Neuronal stem cell (in vitro differentiated cells): ENCODE measurements around the gene SFT2D1.

Experiments used
- DNase-seq: peaks from one replicate; pipeline ENCODE4 v3.0.0-alpha.2; 2013; ENCODE audit warnings: low spot score
- H2AFZ ChIP-seq: one replicate; pipeline ENCODE4 v1.6.1; 2013; ENCODE audit warnings: mild to moderate bottlenecking, low read length, inconsistent platforms
- H2AK5ac ChIP-seq: 2 replicates; pipeline ENCODE4 v1.6.1; 2013; ENCODE audit warnings: low read depth, mild to moderate bottlenecking, inconsistent platforms, low read length, moderate library complexity, mixed read lengths
- H2BK120ac ChIP-seq: 2 replicates; pipeline ENCODE4 v1.6.1; 2013; ENCODE audit warnings: low read depth, mild to moderate bottlenecking, inconsistent platforms, low read length, moderate library complexity, mixed read lengths
- H2BK12ac ChIP-seq: one replicate; pipeline ENCODE4 v1.6.1; 2013; ENCODE audit warnings: low read length, inconsistent platforms
- H2BK15ac ChIP-seq: 2 replicates; pipeline ENCODE4 v1.6.1; 2013; ENCODE audit warnings: mild to moderate bottlenecking, low read length, inconsistent platforms, mixed read lengths
- H2BK5ac ChIP-seq: one replicate; pipeline ENCODE4 v1.6.1; 2013; ENCODE audit warnings: inconsistent platforms, mild to moderate bottlenecking, low read length, moderate library complexity
- H3K14ac ChIP-seq: one replicate; pipeline ENCODE4 v1.6.1; 2013; ENCODE audit warnings: low read length, inconsistent platforms
- H3K18ac ChIP-seq: 2 replicates; pipeline ENCODE4 v1.6.1; 2013; ENCODE audit warnings: low read length, inconsistent platforms
- H3K23ac ChIP-seq: 2 replicates; pipeline ENCODE4 v1.6.1; 2013; ENCODE audit warnings: low read depth, mild to moderate bottlenecking, mixed read lengths, low read length, inconsistent platforms; ENCODE audit not compliant: poor library complexity
- H3K27ac ChIP-seq: replicated peaks from 3 replicates; pipeline ENCODE4 v1.5.1; 2013; ENCODE audit warnings: low read length, inconsistent platforms
- H3K27me3 ChIP-seq, 3 experiments: 2 replicates each; pipeline ENCODE4 v1.6.1; 2013; ENCODE audit warnings: low read length in 3 of 3, mild to moderate bottlenecking in 2 of 3, inconsistent platforms in 1 of 3, low read depth in 1 of 3, mixed read lengths in 1 of 3, moderate library complexity in 1 of 3; ENCODE audit not compliant: control insufficient read depth in 3 of 3, insufficient read depth in 3 of 3
- H3K36me3 ChIP-seq, 2 donors: replicated peaks in 1 of 2; 2 replicates each; pipeline ENCODE4 v1.6.1; 2013; ENCODE audit warnings: low read length in 2 of 2; ENCODE audit not compliant: control insufficient read depth in 2 of 2, insufficient read depth in 2 of 2
- H3K4ac ChIP-seq: 2 replicates; pipeline ENCODE4 v1.6.1; 2013; ENCODE audit warnings: inconsistent platforms, mild to moderate bottlenecking, low read length, moderate library complexity
- H3K4me1 ChIP-seq, 2 donors: 1 replicate in 1 of 2; 2 replicates in 1 of 2; pipeline ENCODE4 v1.6.1; 2013; ENCODE audit warnings: low read length in 2 of 2, low read depth in 1 of 2; ENCODE audit not compliant: control insufficient read depth in 2 of 2, insufficient read depth in 1 of 2
- H3K4me2 ChIP-seq: one replicate; pipeline ENCODE4 v1.6.1; 2013; ENCODE audit warnings: mild to moderate bottlenecking, low read length, inconsistent platforms; ENCODE audit not compliant: insufficient read depth, poor library complexity, severe bottlenecking
- H3K4me3 ChIP-seq, 2 donors: 2 replicates each; pipeline ENCODE4 v1.5.1; 2013; ENCODE audit warnings: low read length in 2 of 2, mild to moderate bottlenecking in 2 of 2, inconsistent platforms in 1 of 2, moderate library complexity in 1 of 2
- H3K79me1 ChIP-seq: one replicate; pipeline ENCODE4 v1.6.1; 2013; ENCODE audit warnings: low read depth, mild to moderate bottlenecking, inconsistent platforms, low read length, moderate library complexity
- H3K9ac ChIP-seq: one replicate; pipeline ENCODE4 v1.6.1; 2013; ENCODE audit warnings: mild to moderate bottlenecking, low read depth, low read length, inconsistent platforms; ENCODE audit not compliant: poor library complexity
- H3K9me3 ChIP-seq, 2 donors: replicated peaks in 1 of 2; 2 replicates each; pipeline versions ENCODE3 to v1.6.1; 2013; ENCODE audit warnings: low read length in 2 of 2, mild to moderate bottlenecking in 2 of 2, inconsistent platforms in 1 of 2, low read depth in 1 of 2, mixed read lengths in 1 of 2, moderate library complexity in 1 of 2; ENCODE audit not compliant: control insufficient read depth in 2 of 2, insufficient read depth in 1 of 2
- H4K8ac ChIP-seq: one replicate; pipeline ENCODE4 v1.6.1; 2013; ENCODE audit warnings: low read depth, mild to moderate bottlenecking, inconsistent platforms, low read length, moderate library complexity
- H4K91ac ChIP-seq: one replicate; pipeline ENCODE4 v1.6.1; 2013; ENCODE audit warnings: low read length, low read depth, mild to moderate bottlenecking, inconsistent platforms; ENCODE audit not compliant: poor library complexity
- WGBS, 2 donors: extraction: QIAGEN DNeasy Blood & Tissue Kit; methylation state at CpG; one replicate each; pipeline ENCODE4 v1.1.7; 2013; ENCODE audit warnings: missing lambda C conversion rate in 2 of 2, mixed read lengths in 1 of 2; ENCODE audit not compliant: insufficient read length in 2 of 2, insufficient replicate concordance in 1 of 2; ENCODE audit errors: extremely low coverage in 2 of 2; 5-methylcytosine and 5-hydroxymethylcytosine counted together

Gene SFT2D1

DNA sequence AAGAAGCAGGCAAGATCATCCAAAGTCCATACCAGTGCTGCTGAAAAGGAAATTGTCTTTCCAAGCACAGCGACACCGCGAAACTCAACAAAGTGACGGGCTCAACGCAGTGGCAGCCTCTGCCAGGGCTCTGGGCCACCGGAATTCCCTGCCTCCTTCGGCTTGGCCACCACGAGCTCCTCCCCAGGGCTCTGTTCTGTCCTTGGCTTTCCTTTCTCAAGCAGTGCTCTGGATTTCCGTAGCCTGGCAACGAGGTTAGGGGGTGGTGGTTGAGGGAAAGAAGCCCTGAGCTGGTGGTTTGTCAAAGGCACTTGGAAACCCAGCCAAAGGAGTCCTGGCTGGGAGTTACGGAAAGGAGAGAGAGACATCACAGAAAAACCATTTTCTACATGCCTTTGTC is 65.3 kb downstream of the SFT2D1 start:
- Histone ChIP-seq H2BK15ac (no peak overlapping the region), H3K23ac (no peak overlapping the region), H2AK5ac (no peak overlapping the region), H3K79me1 (no peaks in the 10 kb centered on the region), H3K14ac (no peak overlapping the region), H3K18ac (no peak overlapping the region), H3K27ac (no peak overlapping the region), H3K4me1 (peaks cover 0 to 6% of the 10 kb centered on the region in 2 donors), H2BK12ac (no peak overlapping the region), H2BK5ac (no peak overlapping the region), H3K4ac (no peak overlapping the region), H3K4me3 (no peak overlapping the region), H2BK120ac (no peak overlapping the region), H2AFZ (peak overlapping the region; percentile 79), H3K4me2 (no peak overlapping the region), H3K9ac (no peak overlapping the region), H4K8ac (no peak overlapping the region), H4K91ac (no peak overlapping the region), H3K9me3 (no peaks in the 10 kb centered on the region), H3K36me3 (no peaks in the 10 kb centered on the region), H3K27me3 (peaks cover 0 to 16% (median 0%) of the 10 kb centered on the region in 3 experiments)
- no peak for DNase-seq
- WGBS, 2 donors: no CpG with 5 or more reads among the region's 11 CpGs

DNA sequence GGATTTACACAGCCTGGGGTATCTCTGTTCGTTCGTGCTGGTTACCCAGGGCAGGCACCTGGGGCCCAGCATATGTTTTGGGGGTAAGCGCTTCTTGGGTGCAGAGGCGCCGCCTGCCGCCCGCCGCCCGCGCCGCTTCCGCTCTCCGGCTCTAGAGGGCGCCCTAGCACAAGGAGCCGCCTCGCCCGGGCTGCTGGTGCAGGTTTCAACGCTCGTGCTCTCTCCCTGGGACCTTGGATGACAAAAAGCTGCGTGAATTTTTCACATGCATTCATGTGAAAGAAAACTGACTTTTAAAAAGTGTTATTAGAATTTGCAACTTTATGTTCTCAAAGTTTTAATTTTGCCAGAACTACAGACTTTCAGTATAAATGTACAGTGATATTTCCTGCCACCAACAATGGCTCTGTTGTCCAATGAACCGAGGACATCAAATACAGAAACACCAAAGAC is 66.6 kb downstream of the SFT2D1 start:
- H2BK15ac ChIP-seq: no peak overlapping the region
- no peak overlapping the region for H3K18ac ChIP-seq
- peak overlapping the region; percentile 75 for H2AFZ ChIP-seq
- H3K9me3 ChIP-seq: no peaks in the 10 kb centered on the region
- H3K4me2 ChIP-seq: no peak overlapping the region
- H3K27me3 ChIP-seq: peaks cover 0 to 18% (median 0%) of the 10 kb centered on the region in 3 experiments
- H3K23ac ChIP-seq: no peak overlapping the region
- peaks cover 0 to 6% of the 10 kb centered on the region in 2 donors for H3K4me1 ChIP-seq
- no peaks in the 10 kb centered on the region for H3K36me3 ChIP-seq
- no peak overlapping the region for H3K4me3 ChIP-seq
- H3K9ac ChIP-seq: no peak overlapping the region
- H2BK120ac ChIP-seq: no peak overlapping the region
- no peak overlapping the region for H2BK5ac ChIP-seq
- WGBS, 2 donors: no CpG with 5 or more reads among the region's 21 CpGs
- H4K8ac ChIP-seq: no peak overlapping the region
- H2AK5ac ChIP-seq: no peak overlapping the region
- H3K27ac ChIP-seq: no peak overlapping the region
- no peaks in the 10 kb centered on the region for H3K79me1 ChIP-seq
- H3K14ac ChIP-seq: no peak overlapping the region
- H2BK12ac ChIP-seq: no peak overlapping the region
- H4K91ac ChIP-seq: no peak overlapping the region
- peak; percentile 68 for DNase-seq
- no peak overlapping the region for H3K4ac ChIP-seq

DNA sequence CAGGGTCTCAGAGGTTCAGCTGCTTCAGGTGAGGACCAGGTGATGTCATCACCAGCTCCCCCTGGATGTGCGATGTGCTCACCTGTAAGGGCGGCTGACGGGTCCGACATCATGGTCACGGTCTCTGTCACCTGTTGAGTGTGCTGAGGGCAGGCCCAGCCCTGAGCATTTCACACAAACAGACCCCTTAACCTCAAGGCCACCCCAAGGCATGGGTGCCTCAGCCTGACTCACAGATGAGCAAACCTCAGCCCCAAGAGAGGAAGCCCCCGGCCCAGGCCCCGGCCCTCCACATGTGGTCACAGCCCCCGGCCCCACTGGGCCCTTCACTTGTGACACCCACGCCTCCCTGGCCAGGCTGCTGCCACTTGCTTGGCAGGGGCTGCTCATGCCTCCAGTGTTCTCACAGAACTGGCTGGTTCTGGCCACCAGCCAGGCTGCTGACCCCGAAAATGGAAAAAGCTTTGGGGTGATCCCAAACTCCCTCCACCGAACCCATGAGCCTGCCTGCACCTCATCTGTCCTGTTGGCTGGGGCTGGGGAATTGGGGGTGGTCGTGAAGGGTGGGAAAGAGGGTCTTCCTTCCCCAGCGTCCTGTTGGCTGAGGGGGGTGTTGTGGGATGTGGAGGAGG is 67.5 kb downstream of the SFT2D1 start:
- no peak overlapping the region for H2AFZ ChIP-seq
- whole genome bisulfite sequencing, 2 donors: no CpG with 5 or more reads among the region's 13 CpGs
- DNase-seq: no peak

DNA sequence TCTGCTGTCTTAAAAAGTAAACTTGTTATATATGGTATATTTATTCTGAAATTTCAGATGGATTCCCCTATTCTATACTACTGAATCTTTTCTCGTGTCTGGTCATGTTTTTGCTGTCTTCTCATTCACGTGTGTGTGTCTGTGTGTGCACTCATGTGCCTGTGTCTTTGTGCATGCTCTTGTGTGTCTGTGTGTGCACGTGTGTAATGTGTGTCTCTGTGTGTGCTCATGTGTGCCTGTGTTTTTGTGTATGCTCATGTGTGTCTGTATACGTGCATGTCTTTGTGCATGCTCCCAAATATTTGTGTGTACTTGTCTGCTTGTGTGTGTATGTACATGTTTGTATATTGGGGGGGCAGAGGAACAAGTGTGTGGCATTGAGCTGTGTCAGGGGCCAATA is 68.2 kb downstream of the SFT2D1 start:
- Histone ChIP-seq H2BK120ac (no peak overlapping the region), H3K27me3 (peaks cover 0 to 33% (median 0%) of the 10 kb centered on the region in 3 experiments), H3K18ac (no peak overlapping the region), H2BK5ac (no peak overlapping the region), H3K14ac (no peak overlapping the region), H3K9me3 (no peaks in the 10 kb centered on the region), H4K91ac (no peak overlapping the region), H3K4ac (no peak overlapping the region), H3K23ac (no peak overlapping the region), H3K9ac (no peak overlapping the region), H3K27ac (no peak overlapping the region), H2BK15ac (no peak overlapping the region), H2AK5ac (no peak overlapping the region), H2AFZ (no peak overlapping the region), H3K36me3 (no peaks in the 10 kb centered on the region), H3K79me1 (no peaks in the 10 kb centered on the region), H3K4me1 (peaks cover 0 to 6% of the 10 kb centered on the region in 2 donors), H4K8ac (no peak overlapping the region), H3K4me2 (no peak overlapping the region), H3K4me3 (no peak overlapping the region), H2BK12ac (no peak overlapping the region)
- DNase-seq: no peak
- no CpG with 5 or more reads among the region's 4 CpGs for WGBS, 2 donors

More for the DNA sequence above, 67.5 kb downstream of the SFT2D1 start:
- Histone ChIP-seq H2AK5ac (no peak overlapping the region), H3K4me1 (peaks cover 0 to 6% of the 10 kb centered on the region in 2 donors), H3K4me2 (no peak overlapping the region), H4K8ac (no peak overlapping the region), H3K4ac (no peak overlapping the region), H4K91ac (no peak overlapping the region), H2BK12ac (no peak overlapping the region), H3K9ac (no peak overlapping the region), H2BK120ac (no peak overlapping the region), H3K23ac (no peak overlapping the region), H2BK5ac (no peak overlapping the region), H3K14ac (no peak overlapping the region), H3K27me3 (peaks cover 0 to 26% (median 0%) of the 10 kb centered on the region in 3 experiments), H3K9me3 (no peaks in the 10 kb centered on the region), H3K27ac (no peak overlapping the region), H3K79me1 (no peaks in the 10 kb centered on the region), H3K18ac (peak overlapping the region; percentile 11), H3K4me3 (no peak overlapping the region), H3K36me3 (no peaks in the 10 kb centered on the region), H2BK15ac (no peak overlapping the region)
